PC-3 (cell line): Measurements from ENCODE around the gene SLC23A2. TPM values are rescaled to one million over a fixed set of nuclear protein-coding genes. Genes with fewer than 3 reads are reported as not detected.

Source experiments
- ATAC-seq: fragments of 200-7000 bp; cut with Tn5 transposase; 2 replicates; pipeline ENCODE4 v1.9.1; 2020; ENCODE audit warnings: mild to moderate bottlenecking, moderate library complexity
- BruUV-seq: library from RNA; stranded (reverse); fragments of 400-500 nt; replicated peaks from 2 replicates; lab custom pipeline; 2021; lab: Mats Ljungman, UMichigan
- CTCF ChIA-PET: fragments of 300-600 bp; sonication (Branson Sonifier 250); formaldehyde crosslinking; loops from one replicate; lab custom pipeline; 2022; ENCODE audit warnings: antibody characterized with exemption; lab: Charles Lee
- POLR2A ChIA-PET: fragments of 300-600 bp; sonication (Branson Sonifier 250); formaldehyde crosslinking; loops from one replicate; lab custom pipeline; 2022; ENCODE audit warnings: antibody characterized with exemption; ENCODE audit not compliant: unreplicated experiment; lab: Charles Lee
- DNase-seq: peaks from one replicate; pipeline ENCODE4 v3.0.0-alpha.2; 2015
- H2AFZ ChIP-seq: fragments of 300-600 bp; sonication (generic); 2 replicates; pipeline ENCODE4 v1.6.0; 2016; ENCODE audit warnings: antibody characterized with exemption, low read length
- H3F3A ChIP-seq: fragments of 300-600 bp; sonication (generic); one replicate; pipeline ENCODE4 v1.6.0; 2017; ENCODE audit warnings: antibody characterized with exemption, low read length, control low read depth, mild to moderate bottlenecking; ENCODE audit not compliant: unreplicated experiment
- H3K27ac ChIP-seq: fragments of 300-600 bp; sonication (generic); 2 replicates; pipeline ENCODE4 v1.5.1; 2016; ENCODE audit warnings: mild to moderate bottlenecking, low read length
- H3K27me3 ChIP-seq: fragments of 300-600 bp; sonication (generic); 2 replicates; pipeline ENCODE4 v1.6.1; 2016; ENCODE audit warnings: low read length, mixed read lengths
- H3K36me3 ChIP-seq: fragments of 300-600 bp; sonication (generic); 2 replicates; pipeline ENCODE4 v1.6.1; 2016; ENCODE audit warnings: low read depth, mixed run types, low read length, mixed read lengths
- H3K4me1 ChIP-seq: fragments of 300-600 bp; sonication (generic); 2 replicates; pipeline ENCODE4 v1.5.1; 2016; ENCODE audit warnings: low read length; ENCODE audit not compliant: insufficient read depth
- H3K4me2 ChIP-seq: fragments of 300-600 bp; sonication (generic); 2 replicates; pipeline ENCODE4 v1.6.0; 2016; ENCODE audit warnings: low read length
- H3K4me3 ChIP-seq: fragments of 300-600 bp; sonication (generic); 2 replicates; pipeline ENCODE4 v1.5.1; 2016; ENCODE audit warnings: mild to moderate bottlenecking, low read length, mixed read lengths
- H3K79me2 ChIP-seq: fragments of 300-600 bp; sonication (generic); 2 replicates; pipeline ENCODE4 v1.6.1; 2017; ENCODE audit warnings: low read length, mixed read lengths
- H3K9ac ChIP-seq: fragments of 300-600 bp; sonication (generic); 2 replicates; pipeline ENCODE4 v1.6.0; 2016; ENCODE audit warnings: mild to moderate bottlenecking, low read length
- H3K9me2 ChIP-seq: fragments of 300-600 bp; sonication (generic); replicated peaks from 2 replicates; pipeline ENCODE4 v1.6.1; 2016; ENCODE audit warnings: mixed run types, low read length, mixed read lengths
- H3K9me3 ChIP-seq: fragments of 300-600 bp; sonication (generic); 2 replicates; pipeline ENCODE4 v1.6.1; 2016; ENCODE audit warnings: low read length, mixed read lengths
- H4K20me1 ChIP-seq: fragments of 300-600 bp; sonication (generic); 2 replicates; pipeline ENCODE4 v1.6.1; 2016; ENCODE audit warnings: low read length, mixed read lengths
- CTCF ChIP-seq: fragments of 300-600 bp; sonication (generic); conservative IDR thresholded peaks from 2 replicates; pipeline ENCODE4 v1.5.1; 2017; ENCODE audit warnings: antibody characterized with exemption, low read depth, mild to moderate bottlenecking, low read length
- EZH2 ChIP-seq: fragments of 300-600 bp; sonication (generic); IDR thresholded peaks from one replicate; pipeline ENCODE4 v1.6.1; 2017; ENCODE audit warnings: antibody characterized with exemption, mild to moderate bottlenecking, low read length; ENCODE audit not compliant: unreplicated experiment
- EZH2phosphoT487 ChIP-seq: fragments of 300-600 bp; sonication (generic); IDR thresholded peaks from 2 replicates; pipeline ENCODE4 v1.6.1; 2018; ENCODE audit warnings: mild to moderate bottlenecking, antibody characterized with exemption, low read length, borderline replicate concordance
- intact Hi-C: fragments of 100-400 bp; cut with micrococcal nuclease; formaldehyde crosslinking; loops from 2 replicates; pipeline ENCODE4 v1.9.0; 2023
- total RNA-seq: library from RNA; depleted of rRNA; stranded (reverse); fragments of >200 nt; gene quantifications from 2 replicates; pipeline ENCODE4 v1.2.3, GENCODE V29; 2014

Gene SLC23A2
- total RNA-seq, 1 experiment from 2014 or later: 18.3 TPM

GRCh38 chr20:4893709-4894108 is 107.6 kb downstream of the SLC23A2 start:
- Histone ChIP-seq H2AFZ (no peak overlapping the region), H3K9ac (no peak overlapping the region), H3K4me2 (no peak overlapping the region), H3K9me3 (no peaks in the 10 kb centered on the region), H3F3A (no peaks in the 10 kb centered on the region), H3K27me3 (no peaks in the 10 kb centered on the region), H3K9me2 (no peaks in the 10 kb centered on the region), H3K4me1 (peaks cover 20% of the 10 kb centered on the region), H3K4me3 (no peak overlapping the region), H3K27ac (no peak overlapping the region), H3K36me3 (0 out of 2 replicates have a peak, but pooled peaks cover 6% of the 10 kb centered on the region), H3K79me2 (no peaks in the 10 kb centered on the region), H4K20me1 (no peaks in the 10 kb centered on the region)
- intact Hi-C loops: no loop called here
- BruUV-seq: no TSS peak
- ATAC-seq (no peak), DNase-seq (no peak)
- ChIA-PET POLR2A (no interaction called here), CTCF (no interaction called here)
- no peak for TF ChIP-seq EZH2phosphoT487
- no peak for TF ChIP-seq EZH2
- no peak for TF ChIP-seq CTCF

DNA sequence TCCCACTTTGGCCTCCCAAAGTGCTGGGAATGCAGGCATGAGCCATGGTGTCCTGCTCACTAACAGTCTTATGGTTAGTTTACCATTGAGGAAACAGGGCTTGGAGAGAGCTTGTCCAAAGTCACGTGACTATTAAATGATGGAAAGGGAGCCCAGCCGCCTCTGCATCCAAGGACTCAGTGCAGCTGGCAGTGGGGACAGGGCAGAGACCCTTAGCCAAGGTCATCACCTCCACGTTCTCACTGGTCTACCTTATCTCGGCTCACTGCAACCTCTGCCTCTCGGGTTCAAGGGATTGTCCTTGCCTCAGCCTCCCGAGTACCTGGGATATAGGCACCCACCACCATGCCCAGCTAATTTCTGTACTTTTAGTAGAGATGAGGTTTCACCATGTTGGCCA is 109.3 kb downstream of the SLC23A2 start:
- no peak overlapping the region for H3K27ac ChIP-seq
- no peaks in the 10 kb centered on the region for H4K20me1 ChIP-seq
- H3K79me2 ChIP-seq: no peaks in the 10 kb centered on the region
- DNase-seq (no peak), ATAC-seq (no peak)
- ChIA-PET CTCF (no interaction called here), POLR2A (no interaction called here)
- no peak overlapping the region for H3K4me3 ChIP-seq
- H3K4me1 ChIP-seq: peaks cover 4% of the 10 kb centered on the region
- H3K4me2 ChIP-seq: no peak overlapping the region
- H3K36me3 ChIP-seq: 0 out of 2 replicates have a peak, but pooled peaks cover 6% of the 10 kb centered on the region
- H3K9me3 ChIP-seq: no peaks in the 10 kb centered on the region
- H3F3A ChIP-seq: no peaks in the 10 kb centered on the region
- no peaks in the 10 kb centered on the region for H3K27me3 ChIP-seq
- no peak for TF ChIP-seq CTCF
- TF ChIP-seq EZH2: no peak
- no peak for TF ChIP-seq EZH2phosphoT487
- H3K9me2 ChIP-seq: no peaks in the 10 kb centered on the region
- H2AFZ ChIP-seq: no peak overlapping the region
- intact Hi-C loops: no loop called here
- H3K9ac ChIP-seq: no peak overlapping the region
- no TSS peak for BruUV-seq

DNA sequence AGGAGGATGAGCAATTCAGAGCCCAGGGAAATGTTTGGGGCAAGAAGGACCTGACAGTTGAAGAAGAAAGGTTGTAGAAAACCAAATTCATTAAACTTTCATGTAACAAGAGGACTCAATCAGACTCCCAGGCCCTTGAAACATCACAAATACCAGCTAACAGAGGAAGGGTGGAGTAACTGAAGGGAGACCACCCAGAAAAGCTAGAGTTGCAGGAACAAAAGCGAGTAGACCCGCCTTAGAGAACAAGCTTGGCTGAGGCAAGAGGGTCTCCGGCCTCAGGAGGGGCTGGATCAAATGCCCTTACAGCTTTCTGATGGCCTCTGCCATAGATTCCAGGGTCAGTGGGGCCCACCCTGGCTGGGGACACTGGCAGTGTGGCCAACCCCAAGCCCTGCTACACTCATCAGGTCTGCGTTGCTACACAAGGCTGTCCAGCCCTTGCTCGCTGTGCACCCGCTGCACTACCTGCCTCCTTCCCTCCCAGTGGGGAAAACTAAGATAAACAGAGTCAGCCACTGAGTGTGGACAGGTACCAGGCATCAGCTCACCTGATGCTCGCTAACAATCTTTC is 110.0 kb downstream of the SLC23A2 start:
- Histone ChIP-seq H3K4me1 (no peaks in the 10 kb centered on the region), H3K9ac (no peak overlapping the region), H3K9me2 (no peaks in the 10 kb centered on the region), H3K27ac (no peak overlapping the region), H3F3A (no peaks in the 10 kb centered on the region), H3K4me2 (no peak overlapping the region), H3K4me3 (no peak overlapping the region), H3K27me3 (no peaks in the 10 kb centered on the region), H3K36me3 (0 out of 2 replicates have a peak, but pooled peaks cover 6% of the 10 kb centered on the region), H2AFZ (no peak overlapping the region), H3K79me2 (no peaks in the 10 kb centered on the region), H3K9me3 (no peaks in the 10 kb centered on the region), H4K20me1 (no peaks in the 10 kb centered on the region)
- POLR2A ChIA-PET: no interaction called here
- ATAC-seq: no peak
- BruUV-seq: no TSS peak
- intact Hi-C loops: no loop called here
- no peak for TF ChIP-seq CTCF
- no peak for TF ChIP-seq EZH2phosphoT487
- no peak for TF ChIP-seq EZH2
- CTCF ChIA-PET: no interaction called here
- no peak for DNase-seq
